Central memory CD8-positive, alpha-beta T cell (primary cell): ENCODE measurements around the gene RLF.
"Not testable (repeated sequence)": the region's sequence is repeated elsewhere in the genome, so short reads cannot be mapped to it uniquely, and the experiment has no call there.

ENCODE experiments used
- ATAC-seq: fragments of 150-1000 bp; cut with Tn5 transposase; replicated peaks from 2 replicates; pipeline ENCODE4 v1.10.0; 2022; ENCODE audit warnings: mild to moderate bottlenecking, moderate FRiP score, moderate number of reproducible peaks; ENCODE audit not compliant: poor library complexity, severe bottlenecking; ENCODE audit errors: extremely low read depth
- DNase-seq, 2 donors: peaks; one replicate each; pipeline ENCODE4 v3.0.0; 2021; ENCODE audit warnings: low spot score in 2 of 2
- H3K27ac Mint-ChIP-seq: one replicate; pipeline ENCODE4 v1.8.0; 2022; ENCODE audit warnings: low read depth, mild to moderate bottlenecking, moderate library complexity, mixed read lengths
- H3K27me3 Mint-ChIP-seq: one replicate; pipeline ENCODE4 v1.8.0; 2022; ENCODE audit warnings: mixed read lengths
- H3K36me3 Mint-ChIP-seq: one replicate; pipeline ENCODE4 v1.8.0; 2022; ENCODE audit warnings: mild to moderate bottlenecking, moderate library complexity, mixed read lengths; ENCODE audit not compliant: insufficient read depth
- H3K4me1 Mint-ChIP-seq: one replicate; pipeline ENCODE4 v1.8.0; 2022; ENCODE audit warnings: mixed read lengths
- H3K4me3 Mint-ChIP-seq: one replicate; pipeline ENCODE4 v1.8.0; 2022; ENCODE audit warnings: mild to moderate bottlenecking, moderate library complexity, mixed read lengths
- H3K9me3 Mint-ChIP-seq: one replicate; pipeline ENCODE4 v1.8.0; 2022; ENCODE audit warnings: mixed read lengths

RLF gene

DNA sequence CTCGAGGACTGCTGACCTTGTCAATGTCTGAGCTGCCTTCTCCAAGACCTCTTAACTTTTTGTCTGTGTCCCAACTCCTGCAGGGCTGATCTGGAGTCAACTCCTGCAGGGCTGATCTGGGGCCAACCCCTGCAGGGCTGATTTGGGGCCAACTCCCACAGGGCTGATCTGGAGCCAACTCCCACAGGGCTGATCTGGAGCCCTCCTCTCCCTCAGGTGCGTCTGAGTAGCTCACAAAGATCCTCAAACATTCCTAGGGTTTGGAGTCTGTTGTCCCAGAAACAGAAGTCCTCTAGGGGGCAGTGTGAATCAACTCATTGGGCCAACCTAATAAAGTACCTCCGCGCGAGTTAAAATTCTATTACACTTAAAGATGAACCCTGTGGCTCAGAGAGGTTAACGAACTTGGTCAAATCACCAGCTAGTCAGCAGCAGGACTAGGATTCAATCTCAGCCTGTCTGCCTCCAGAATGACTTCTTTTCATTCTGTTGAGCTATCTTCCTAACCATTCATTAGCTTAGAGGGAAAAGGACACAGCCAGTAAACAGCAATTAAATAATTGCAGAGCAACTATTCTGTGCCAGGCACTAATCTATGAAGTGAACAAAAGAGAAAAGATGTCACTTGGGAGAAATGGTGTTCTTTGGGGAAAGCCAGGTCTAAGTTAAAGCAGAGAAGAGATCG, 17.2 kb upstream of the RLF start:
- H3K27ac Mint-ChIP-seq, result no peak overlapping the region
- H3K27me3 Mint-ChIP-seq, result peaks cover 66% of the 10 kb centered on the region
- DNase-seq, result peak; percentile 22 to 39
- H3K9me3 Mint-ChIP-seq, result no peaks in the 10 kb centered on the region
- peak; percentile 68 for ATAC-seq
- H3K4me3 Mint-ChIP-seq, result no peak overlapping the region
- H3K4me1 Mint-ChIP-seq, result peaks cover 7% of the 10 kb centered on the region
- no peaks in the 10 kb centered on the region for H3K36me3 Mint-ChIP-seq

DNA sequence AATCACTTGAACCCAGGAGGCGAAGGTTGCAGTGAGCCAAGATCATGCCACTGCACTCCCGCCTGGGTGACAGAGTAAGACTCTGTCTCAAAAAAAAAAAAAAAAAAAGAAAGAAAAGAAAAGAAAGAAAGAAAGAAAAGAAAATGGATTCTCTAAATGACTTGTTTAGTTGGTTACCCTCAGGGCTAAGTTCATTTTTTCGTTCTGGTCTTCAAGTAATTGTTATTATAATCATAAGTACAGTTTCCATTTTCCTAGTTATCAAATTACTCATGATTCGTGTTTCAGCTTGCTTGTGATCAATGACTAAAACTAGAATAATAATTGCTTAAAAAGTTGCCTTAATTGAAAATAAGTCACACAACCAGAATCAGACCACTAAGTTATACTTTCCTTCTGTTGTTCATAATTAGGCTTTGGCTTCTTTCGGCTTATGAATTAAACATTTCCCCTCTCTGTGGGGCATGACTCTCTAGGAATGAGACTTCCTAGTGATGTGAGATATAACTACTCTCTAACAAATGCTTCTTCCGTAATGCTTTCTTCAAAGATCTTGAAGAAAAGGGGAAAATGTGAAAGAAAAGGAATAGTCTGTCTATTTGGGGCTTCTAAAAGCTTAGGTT, 9.6 kb upstream of the RLF start:
- Mint-ChIP-seq H3K9me3 (no peaks in the 10 kb centered on the region), H3K27me3 (peaks cover 29% of the 10 kb centered on the region), H3K36me3 (no peaks in the 10 kb centered on the region), H3K4me3 (no peak overlapping the region), H3K27ac (no peak overlapping the region), H3K4me1 (peaks cover 6% of the 10 kb centered on the region)
- ATAC-seq (no peak), DNase-seq (no peak)

GRCh38 chr1:40153073-40153770, 8.0 kb upstream of the RLF start:
- Mint-ChIP-seq H3K4me3 (no peak overlapping the region), H3K27ac (no peak overlapping the region), H3K36me3 (no peaks in the 10 kb centered on the region), H3K27me3 (peaks cover 12% of the 10 kb centered on the region), H3K9me3 (no peaks in the 10 kb centered on the region), H3K4me1 (peaks cover 6% of the 10 kb centered on the region)
- peak; percentile 56 for ATAC-seq
- DNase-seq, result no peak

- DNase-seq (no peak), ATAC-seq (no peak)
- no peak overlapping the region for H3K4me3 Mint-ChIP-seq
- H3K4me1 Mint-ChIP-seq, result peaks cover 6% of the 10 kb centered on the region
- no peaks in the 10 kb centered on the region for H3K9me3 Mint-ChIP-seq
- no peak overlapping the region for H3K27ac Mint-ChIP-seq
- H3K27me3 Mint-ChIP-seq, result no peaks in the 10 kb centered on the region
- H3K36me3 Mint-ChIP-seq, result no peaks in the 10 kb centered on the region
Observed at GRCh38 chr1:40155135-40155534, 6.1 kb upstream of the RLF start.

DNA sequence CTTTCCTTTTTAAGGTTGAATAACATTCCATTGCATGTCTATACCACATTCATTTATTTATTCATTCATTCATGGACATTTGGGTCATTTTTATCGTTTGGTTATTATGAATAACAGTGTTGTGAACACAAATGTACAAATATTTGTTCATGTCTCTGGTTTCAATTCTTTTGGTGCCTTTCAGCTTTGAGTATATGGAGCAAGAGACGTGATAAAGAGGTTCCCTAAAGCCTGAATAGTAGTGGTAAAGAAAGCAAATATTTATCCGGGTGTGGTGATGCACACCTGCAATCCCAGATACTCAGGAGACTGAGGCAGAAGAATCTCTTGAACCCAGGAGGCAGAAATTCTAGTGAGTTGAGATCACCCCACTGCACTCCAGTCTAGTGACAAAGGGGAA, 5.3 kb upstream of the RLF start:
- no peak for ATAC-seq
- H3K27me3 Mint-ChIP-seq, result no peaks in the 10 kb centered on the region

DNA sequence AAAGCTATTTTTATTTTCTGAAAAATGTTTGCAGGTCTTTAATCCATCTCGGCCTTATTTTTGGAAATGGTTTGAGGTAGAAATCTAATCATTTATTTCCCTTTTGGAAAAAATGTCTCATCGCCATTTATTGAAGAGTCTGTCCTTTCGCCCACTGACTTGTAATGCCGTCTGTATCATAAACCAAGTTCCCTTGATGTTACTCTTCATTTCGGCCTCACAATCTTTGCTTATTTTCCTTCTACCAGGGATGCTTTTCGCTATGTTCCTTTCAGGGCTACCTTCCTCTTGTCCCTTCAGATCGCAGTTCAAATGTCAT, 422 bp upstream of the RLF start:
- Mint-ChIP-seq H3K4me1 (peaks cover 6% of the 10 kb centered on the region), H3K27me3 (no peaks in the 10 kb centered on the region), H3K4me3 (no peak overlapping the region), H3K27ac (no peak overlapping the region), H3K9me3 (no peaks in the 10 kb centered on the region), H3K36me3 (peaks cover 9% of the 10 kb centered on the region)
- ATAC-seq, result no peak
- DNase-seq, result no peak

More for the DNA sequence above, 5.3 kb upstream of the RLF start:
- no peak overlapping the region for H3K4me3 Mint-ChIP-seq
- no peaks in the 10 kb centered on the region for H3K9me3 Mint-ChIP-seq
- no peak for DNase-seq
- peaks cover 3% of the 10 kb centered on the region for H3K36me3 Mint-ChIP-seq
- H3K4me1 Mint-ChIP-seq, result peaks cover 8% of the 10 kb centered on the region
- no peak overlapping the region for H3K27ac Mint-ChIP-seq

DNA sequence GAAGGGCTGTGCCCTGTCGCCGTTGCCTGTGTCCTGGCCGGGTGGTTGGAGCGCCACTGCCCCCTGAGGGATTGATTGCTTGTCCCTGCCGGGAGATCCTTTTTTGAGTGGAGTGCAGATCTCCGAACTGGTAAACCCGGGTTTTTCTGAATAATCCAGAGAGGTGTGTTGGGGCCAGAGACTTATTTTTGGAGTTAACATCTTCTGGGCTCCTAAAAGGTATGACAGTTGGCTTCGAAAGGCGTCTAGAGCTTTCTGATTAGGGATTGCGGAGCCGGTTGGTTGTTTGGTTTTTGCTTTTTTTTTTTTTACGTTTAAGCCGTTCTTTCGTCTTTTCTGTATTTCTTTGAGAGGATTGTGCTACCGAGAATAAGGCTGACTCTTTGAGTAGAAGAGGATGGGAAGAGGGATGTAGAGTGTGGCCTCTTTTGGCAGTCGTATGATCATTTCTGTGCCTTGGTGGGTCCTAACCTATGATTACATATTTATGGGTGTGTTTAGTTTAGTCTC, 756 bp downstream of the RLF start:
- Mint-ChIP-seq H3K4me1 (peaks cover 6% of the 10 kb centered on the region), H3K27ac (no peak overlapping the region), H3K4me3 (no peak overlapping the region), H3K36me3 (peaks cover 9% of the 10 kb centered on the region), H3K9me3 (no peaks in the 10 kb centered on the region), H3K27me3 (no peaks in the 10 kb centered on the region)
- DNase-seq, result no peak
- peak; percentile 8 for ATAC-seq

DNA sequence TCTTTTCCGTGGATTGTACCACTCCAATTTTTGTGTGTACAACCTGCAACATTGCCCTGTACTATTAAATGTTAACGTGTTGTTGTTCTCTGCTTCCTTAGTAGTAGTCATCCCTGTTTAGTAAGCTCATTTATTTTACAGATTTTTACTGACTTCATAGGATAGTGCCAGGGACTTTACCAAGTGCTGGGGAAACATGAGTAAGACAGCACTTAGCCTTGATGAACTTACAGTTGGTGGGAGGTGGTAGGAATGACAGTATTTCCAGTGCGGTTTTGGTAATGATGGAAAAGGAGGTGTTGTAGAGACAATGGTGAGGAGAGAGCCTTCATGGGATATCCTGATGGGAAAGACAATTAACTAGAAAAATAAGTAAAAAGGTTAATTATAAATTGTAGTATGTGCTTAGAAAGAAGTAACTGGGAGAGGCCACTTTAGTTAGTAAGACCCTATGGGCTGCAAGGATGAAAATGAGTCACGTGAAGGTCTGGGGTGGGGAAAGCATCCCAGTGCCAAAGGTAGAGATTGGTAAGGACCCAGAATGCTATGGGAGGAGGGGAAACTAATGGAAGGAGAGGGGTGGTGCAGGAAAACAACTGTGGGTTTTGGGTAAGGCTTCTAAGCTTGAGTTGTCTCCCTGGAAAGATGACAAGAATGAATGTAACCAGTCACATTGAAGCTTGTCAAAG, 1.7 kb downstream of the RLF start:
- Mint-ChIP-seq H3K4me3 (no peak overlapping the region), H3K4me1 (peaks cover 6% of the 10 kb centered on the region), H3K27ac (no peak overlapping the region), H3K9me3 (no peaks in the 10 kb centered on the region), H3K27me3 (no peaks in the 10 kb centered on the region), H3K36me3 (peaks cover 9% of the 10 kb centered on the region)
- no peak for DNase-seq
- no peak for ATAC-seq

DNA sequence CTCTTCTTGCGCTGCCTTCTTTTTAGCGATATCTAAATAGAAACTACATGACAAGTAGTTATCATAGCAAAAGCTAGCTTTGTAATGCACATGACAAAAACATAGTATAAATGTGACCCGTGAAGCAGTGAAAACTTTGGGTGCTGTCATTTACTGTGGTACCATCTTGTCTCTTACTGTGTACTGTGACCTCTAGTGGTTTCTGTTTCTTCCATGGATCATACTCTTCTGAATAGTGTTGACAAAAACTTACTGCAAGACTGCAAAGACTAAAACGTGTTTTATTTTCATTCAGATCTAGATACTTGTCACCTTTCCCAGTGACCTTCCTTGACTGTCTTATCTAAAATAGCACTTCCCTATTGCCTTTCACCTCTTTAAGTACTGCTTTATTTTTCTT, 6.1 kb downstream of the RLF start:
- no peak for ATAC-seq
- H3K27me3 Mint-ChIP-seq, result no peaks in the 10 kb centered on the region
- H3K9me3 Mint-ChIP-seq, result no peaks in the 10 kb centered on the region
- no peak for DNase-seq
- no peak overlapping the region for H3K4me3 Mint-ChIP-seq
- peaks cover 1% of the 10 kb centered on the region for H3K36me3 Mint-ChIP-seq
- no peaks in the 10 kb centered on the region for H3K4me1 Mint-ChIP-seq
- H3K27ac Mint-ChIP-seq, result no peak overlapping the region

DNA sequence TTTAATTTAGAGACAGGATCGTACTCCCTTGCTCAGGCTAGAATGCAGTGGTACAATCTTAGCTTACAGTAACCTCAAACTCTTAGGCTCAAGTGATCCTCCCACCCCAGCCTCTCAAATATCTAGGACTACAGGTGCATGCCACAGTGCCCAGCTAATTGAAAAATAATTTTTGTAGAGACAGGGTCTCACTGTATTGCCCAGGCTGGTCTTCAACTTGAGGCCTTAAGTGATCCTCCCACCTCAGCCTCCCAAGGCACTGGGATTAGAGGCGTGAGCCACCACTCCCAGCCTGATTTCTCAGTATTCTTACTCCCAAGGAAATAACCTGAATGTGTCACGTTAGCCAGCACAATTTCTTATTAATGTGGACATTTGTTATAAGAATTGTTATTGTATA, 9.8 kb downstream of the RLF start:
- Mint-ChIP-seq H3K27me3 (no peaks in the 10 kb centered on the region), H3K27ac (no peak overlapping the region), H3K4me3 (no peak overlapping the region), H3K4me1 (peaks cover 11% of the 10 kb centered on the region), H3K9me3 (no peaks in the 10 kb centered on the region), H3K36me3 (peaks cover 3% of the 10 kb centered on the region)
- no peak for ATAC-seq
- no peak for DNase-seq

DNA sequence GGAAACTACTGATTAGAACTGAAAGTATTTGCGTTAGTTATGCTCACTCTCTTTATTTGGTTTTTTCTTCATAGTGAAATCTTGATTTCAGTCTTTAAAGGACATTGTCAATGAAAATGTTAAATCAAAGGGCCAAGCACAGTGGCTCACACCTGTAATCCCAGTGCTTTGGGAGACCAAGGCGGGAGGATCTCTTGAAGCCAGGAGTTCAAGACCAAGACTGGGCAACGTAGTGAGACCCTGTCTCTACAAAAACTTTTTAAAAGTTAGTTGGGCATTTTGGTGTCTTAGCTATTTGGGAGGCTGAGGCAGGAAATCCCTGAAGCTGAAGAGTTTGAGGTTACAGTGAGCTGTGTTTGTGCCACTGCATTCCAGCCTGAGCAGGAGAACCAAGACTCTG, 13.6 kb downstream of the RLF start:
- H3K4me1 Mint-ChIP-seq, result peaks cover 32% of the 10 kb centered on the region
- peaks cover 10% of the 10 kb centered on the region for H3K36me3 Mint-ChIP-seq
- DNase-seq (no peak), ATAC-seq (no peak)
- no peaks in the 10 kb centered on the region for H3K9me3 Mint-ChIP-seq
- H3K27me3 Mint-ChIP-seq, result no peaks in the 10 kb centered on the region
- no peak overlapping the region for H3K27ac Mint-ChIP-seq
- no peak overlapping the region for H3K4me3 Mint-ChIP-seq

DNA sequence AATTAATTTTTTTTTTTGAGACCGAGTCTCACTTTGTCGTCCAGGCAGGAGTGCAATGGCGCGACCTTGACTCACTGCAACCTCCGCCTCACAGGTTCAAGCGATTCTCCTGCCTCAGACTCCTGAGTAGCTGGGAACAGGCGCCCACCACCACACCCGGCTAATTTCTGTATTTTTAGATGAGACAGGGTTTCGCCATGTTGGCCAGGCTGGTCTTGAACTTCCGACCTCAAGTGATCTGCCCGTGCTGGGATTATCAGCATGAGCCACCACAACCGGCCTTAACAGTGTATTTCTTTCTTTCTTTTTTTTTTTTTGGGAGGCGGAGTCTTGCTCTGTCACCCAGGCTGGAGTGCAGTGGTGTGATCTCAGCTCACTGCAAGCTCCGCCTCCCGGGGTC, 15.8 kb downstream of the RLF start:
- not testable (repeated sequence) for ATAC-seq, H3K9me3 Mint-ChIP-seq, H3K4me3 Mint-ChIP-seq, DNase-seq, H3K27ac Mint-ChIP-seq, H3K27me3 Mint-ChIP-seq
- H3K4me1 Mint-ChIP-seq, result peaks cover 46% of the 10 kb centered on the region
- peaks cover 11% of the 10 kb centered on the region for H3K36me3 Mint-ChIP-seq
